NK-92 treated with Interleukin-12 subunit alpha and Interleukin-12 subunit beta, amount 100 ng/mL, for 24 hours (cell line): ENCODE data around the gene SLC13A1.
"Not testable (repeated sequence)": the region's sequence is repeated elsewhere in the genome, so short reads cannot be mapped to it uniquely, and the experiment has no call there.

Source experiments
- DNase-seq: peaks from one replicate; lab custom pipeline; 2025; lab: John Stamatoyannopoulos, UW

The SLC13A1 gene

GRCh38 chr7:123126171-123126570, 73.6 kb downstream of the SLC13A1 start:
- no peak for DNase-seq

DNA sequence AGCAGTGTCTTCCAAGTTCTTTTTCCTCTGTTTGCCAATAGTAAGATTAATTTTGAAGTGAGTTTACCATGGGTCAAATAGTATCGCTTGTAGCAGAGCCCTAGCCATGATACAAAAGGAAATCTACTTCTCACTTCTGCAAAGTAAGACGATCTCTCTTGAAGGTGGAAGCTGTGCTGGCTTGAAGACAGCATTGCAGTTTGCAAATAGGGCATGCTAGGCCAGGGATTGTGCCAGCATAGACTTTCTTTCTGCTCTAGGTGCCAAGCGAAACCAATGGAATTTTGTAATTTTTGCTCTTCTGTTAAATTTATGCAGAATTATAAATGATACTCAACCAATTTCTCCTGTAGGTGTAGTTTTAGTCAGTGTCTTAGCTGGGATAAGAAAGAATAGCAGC, 74.5 kb downstream of the SLC13A1 start:
- no peak for DNase-seq

DNA sequence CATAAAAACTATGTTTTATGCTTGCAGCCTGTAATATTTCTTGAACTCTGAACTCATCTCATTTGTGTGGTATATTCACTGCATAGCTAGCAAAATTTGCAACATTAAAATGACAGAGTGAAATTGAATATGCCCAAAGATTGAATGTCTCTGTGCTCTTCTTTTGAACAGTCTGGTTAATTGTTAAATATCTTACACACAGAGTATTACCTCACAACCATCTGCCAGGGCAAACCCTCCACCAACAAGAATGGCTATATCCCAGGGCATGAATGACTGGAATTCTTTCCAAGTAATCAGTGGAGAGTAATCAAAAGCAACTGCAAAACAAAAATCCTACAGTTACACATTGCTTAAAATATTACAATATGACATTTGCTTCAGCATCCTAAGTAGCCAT, 76.9 kb downstream of the SLC13A1 start:
- DNase-seq: no peak

DNA sequence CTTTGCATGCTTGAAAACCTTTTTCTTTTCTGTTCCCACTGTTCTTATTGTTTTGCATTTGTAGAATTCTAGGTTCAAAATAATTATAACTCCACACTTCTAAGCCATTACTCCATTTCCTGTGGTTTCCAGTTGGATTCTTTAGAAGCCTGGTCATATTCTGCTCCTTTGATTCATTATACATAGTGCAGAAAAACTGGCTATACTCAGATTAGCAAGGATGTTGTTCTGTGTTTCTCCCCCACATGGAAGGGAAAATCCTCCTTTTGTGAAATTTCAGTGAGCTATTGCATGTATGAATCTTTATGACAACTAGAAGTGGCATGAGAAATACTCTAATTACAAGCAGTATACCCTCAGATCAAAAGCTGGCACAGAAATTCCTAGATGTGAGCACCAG, 79.5 kb downstream of the SLC13A1 start:
- no peak for DNase-seq

- no peak for DNase-seq
Measured at GRCh38 chr7:123115331-123115730, 84.4 kb downstream of the SLC13A1 start.

GRCh38 chr7:123114288-123114687, 85.5 kb downstream of the SLC13A1 start:
- DNase-seq: no peak

DNA sequence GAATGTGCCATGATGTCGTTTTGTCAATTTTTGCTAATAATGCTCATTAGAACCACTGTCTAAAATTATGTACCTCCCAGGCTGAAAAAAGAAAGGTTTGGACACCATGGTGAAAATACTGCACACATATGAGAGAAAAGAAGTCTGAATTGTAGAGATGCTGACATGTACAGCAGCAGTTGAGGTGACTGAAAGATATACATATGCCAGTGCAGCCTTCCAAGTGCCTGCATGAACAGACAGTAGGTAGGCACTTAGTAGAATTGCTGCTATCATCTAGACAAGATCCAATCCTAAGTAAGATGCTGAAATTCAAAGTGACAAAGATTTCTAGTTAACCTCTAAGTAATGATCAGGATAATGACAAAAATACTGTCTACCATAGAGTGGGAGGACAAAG, 86.9 kb downstream of the SLC13A1 start:
- no peak for DNase-seq

- DNase-seq: no peak
Measured at GRCh38 chr7:123099712-123100111, 100.1 kb downstream of the SLC13A1 start.

DNA sequence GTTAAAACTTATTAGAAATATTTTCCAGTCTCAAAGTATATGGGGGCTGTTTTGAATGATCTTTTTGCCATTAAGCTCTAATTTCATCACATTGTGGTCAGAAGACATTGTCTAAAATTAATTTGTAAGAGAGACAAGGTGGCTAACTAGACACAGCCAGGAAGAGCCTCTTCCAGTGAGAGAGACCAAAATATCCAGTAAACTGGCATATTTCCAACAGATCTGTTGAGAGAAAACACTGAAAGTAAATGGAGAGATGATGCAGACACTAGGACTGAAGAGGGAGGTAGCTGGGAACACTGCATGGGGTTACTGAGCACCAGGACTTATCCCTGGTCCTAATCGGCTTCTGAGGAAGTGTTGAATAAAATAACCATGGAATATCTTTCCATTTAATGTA, 102.8 kb downstream of the SLC13A1 start:
- no peak for DNase-seq

DNA sequence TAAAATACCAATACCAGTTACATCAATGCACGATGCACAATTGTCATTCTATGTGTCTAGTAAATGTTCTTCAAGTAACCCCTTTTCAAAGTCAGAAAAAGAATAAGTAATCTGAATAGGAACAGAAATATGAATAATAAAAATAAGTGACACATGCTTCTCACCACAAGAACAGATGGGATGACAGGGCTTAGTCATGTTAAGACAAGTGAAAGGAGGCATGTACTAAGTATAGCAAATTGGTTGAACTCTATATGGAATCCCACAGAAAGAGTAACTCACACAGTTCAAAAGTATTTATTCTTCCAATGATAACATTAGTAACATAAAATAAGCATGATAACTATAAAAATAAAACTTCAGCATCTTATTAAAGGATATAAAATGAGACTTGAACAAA, 103.3 kb downstream of the SLC13A1 start:
- DNase-seq: no peak

GRCh38 chr7:123090456-123090855, 109.3 kb downstream of the SLC13A1 start:
- no peak for DNase-seq

DNA sequence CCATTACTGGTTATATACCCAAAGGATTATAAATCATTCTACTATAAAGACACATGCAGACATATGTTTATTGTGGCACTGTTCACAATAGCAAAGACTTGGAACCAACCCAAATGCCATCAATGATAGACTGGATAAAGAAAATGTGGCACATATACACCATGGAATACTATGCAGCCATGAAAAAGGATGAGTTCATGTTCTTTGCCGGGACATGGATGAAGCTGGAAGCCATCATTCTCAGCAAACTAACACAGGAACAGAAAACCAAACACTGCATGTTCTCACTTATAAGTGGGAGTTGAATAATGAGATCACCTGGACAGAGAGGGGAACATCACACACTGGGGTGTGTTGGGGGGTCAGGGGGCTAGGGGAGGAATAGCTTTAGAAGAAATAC, 112.9 kb downstream of the SLC13A1 start:
- DNase-seq: not testable (repeated sequence)

DNA sequence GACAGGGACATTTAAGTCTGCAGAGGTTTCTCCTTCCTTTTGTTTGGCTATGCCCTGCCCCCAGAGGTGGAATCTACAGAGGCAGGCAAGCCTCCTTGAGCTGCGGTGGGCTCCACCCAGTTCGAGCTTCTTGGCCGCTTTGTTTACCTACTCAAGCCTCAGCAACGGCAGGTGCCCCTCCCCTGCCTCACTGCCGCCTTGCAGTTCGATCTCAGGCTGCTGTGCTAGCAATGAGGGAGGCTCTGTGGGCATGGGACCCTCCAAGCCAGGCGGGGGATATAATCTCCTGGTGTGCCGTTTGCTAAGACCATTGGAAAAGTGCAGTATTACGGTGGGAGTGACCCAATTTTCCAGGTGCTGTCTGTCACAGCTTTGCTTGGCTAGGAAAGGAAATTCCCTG, 114.9 kb downstream of the SLC13A1 start:
- not testable (repeated sequence) for DNase-seq

GRCh38 chr7:123079021-123079420, 120.7 kb downstream of the SLC13A1 start:
- DNase-seq: no peak

- no peak for DNase-seq
Measured at GRCh38 chr7:123075838-123076467, 123.8 kb downstream of the SLC13A1 start.

- no peak for DNase-seq
Measured at GRCh38 chr7:123070702-123071286, 129.0 kb downstream of the SLC13A1 start.

GRCh38 chr7:123067814-123068213, 132.0 kb downstream of the SLC13A1 start:
- DNase-seq: no peak
